Liver (tissue), 3 donors: Measurements from ENCODE around the gene SCYL3.

Experiments used
- EGR1 ChIP-seq, 2 donors: IDR thresholded peaks; 2 replicates each; pipeline ENCODE4 v1.6.1; 2016 to 2018; ENCODE audit warnings: antibody characterized with exemption in 2 of 2, low read depth in 2 of 2
- FOXA1 ChIP-seq: IDR thresholded peaks from 2 replicates; pipeline ENCODE4 v1.6.1; 2016; ENCODE audit warnings: antibody characterized with exemption
- GABPA ChIP-seq, 2 donors: IDR thresholded peaks in 1 of 2; conservative IDR thresholded peaks in 1 of 2; 2 replicates each; pipeline ENCODE4 v1.6.1; 2016; ENCODE audit warnings: antibody characterized with exemption in 2 of 2, mild to moderate bottlenecking in 1 of 2, moderate library complexity in 1 of 2
- JUND ChIP-seq, 2 donors: IDR thresholded peaks; 2 replicates each; pipeline ENCODE4 v1.6.1; 2016; ENCODE audit warnings: antibody characterized with exemption in 2 of 2
- RAD21 ChIP-seq, 2 donors: IDR thresholded peaks; 2 replicates each; pipeline ENCODE4 v1.6.1; 2016; ENCODE audit warnings: antibody characterized with exemption in 2 of 2, mild to moderate bottlenecking in 2 of 2
- SP1 ChIP-seq: IDR thresholded peaks from 2 replicates; pipeline ENCODE4 v1.6.1; 2018; ENCODE audit warnings: antibody characterized with exemption, mild to moderate bottlenecking
- YY1 ChIP-seq: IDR thresholded peaks from 2 replicates; pipeline ENCODE4 v1.6.1; 2016; ENCODE audit warnings: antibody characterized with exemption, mild to moderate bottlenecking
- TF ChIP-seq, protein P1 (sequence below): fragments of 150-350 bp; IDR thresholded peaks from 2 replicates; pipeline ENCODE4 v1.5.1; 2017; ENCODE audit warnings: improper control_type of control experiment, low read depth, low read length; ENCODE audit not compliant: missing input control
- TF ChIP-seq, protein P2 (sequence below): IDR thresholded peaks from 2 replicates; pipeline ENCODE4 v1.6.1; 2016; ENCODE audit warnings: antibody characterized with exemption
- TF ChIP-seq, protein P3 (sequence below): IDR thresholded peaks from 2 replicates; pipeline ENCODE4 v1.6.1; 2016; ENCODE audit warnings: antibody characterized with exemption, mild to moderate bottlenecking
- TF ChIP-seq, protein P4 (sequence below): IDR thresholded peaks from 2 replicates; pipeline ENCODE4 v1.6.1; 2016; ENCODE audit warnings: antibody characterized with exemption
- TF ChIP-seq, protein P5 (sequence below): IDR thresholded peaks from 2 replicates; pipeline ENCODE4 v1.6.1; 2016; ENCODE audit warnings: antibody characterized with exemption
- donor health status: healthy.
- donor health status: healthy.

DNA sequence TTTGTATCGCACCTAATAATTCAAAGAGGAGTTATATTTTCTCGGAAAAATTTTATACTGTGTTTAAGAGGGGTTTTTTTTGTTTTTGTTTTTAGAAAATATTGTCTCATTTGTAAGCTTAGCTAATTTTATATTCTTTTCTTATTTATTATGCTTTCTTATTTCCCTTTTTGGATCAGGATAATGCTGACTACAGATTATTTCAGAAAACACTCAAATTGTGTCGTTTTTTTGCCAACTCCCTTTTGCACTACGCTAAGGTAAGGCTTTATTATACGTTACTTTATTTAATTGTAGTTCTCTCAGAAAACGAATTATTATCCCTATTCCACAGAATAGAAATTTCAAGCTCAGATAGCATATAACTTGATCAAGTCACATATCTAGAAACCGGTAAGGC lies 72.2 kb downstream of the SCYL3 start:
- TF ChIP-seq, protein P1, sequence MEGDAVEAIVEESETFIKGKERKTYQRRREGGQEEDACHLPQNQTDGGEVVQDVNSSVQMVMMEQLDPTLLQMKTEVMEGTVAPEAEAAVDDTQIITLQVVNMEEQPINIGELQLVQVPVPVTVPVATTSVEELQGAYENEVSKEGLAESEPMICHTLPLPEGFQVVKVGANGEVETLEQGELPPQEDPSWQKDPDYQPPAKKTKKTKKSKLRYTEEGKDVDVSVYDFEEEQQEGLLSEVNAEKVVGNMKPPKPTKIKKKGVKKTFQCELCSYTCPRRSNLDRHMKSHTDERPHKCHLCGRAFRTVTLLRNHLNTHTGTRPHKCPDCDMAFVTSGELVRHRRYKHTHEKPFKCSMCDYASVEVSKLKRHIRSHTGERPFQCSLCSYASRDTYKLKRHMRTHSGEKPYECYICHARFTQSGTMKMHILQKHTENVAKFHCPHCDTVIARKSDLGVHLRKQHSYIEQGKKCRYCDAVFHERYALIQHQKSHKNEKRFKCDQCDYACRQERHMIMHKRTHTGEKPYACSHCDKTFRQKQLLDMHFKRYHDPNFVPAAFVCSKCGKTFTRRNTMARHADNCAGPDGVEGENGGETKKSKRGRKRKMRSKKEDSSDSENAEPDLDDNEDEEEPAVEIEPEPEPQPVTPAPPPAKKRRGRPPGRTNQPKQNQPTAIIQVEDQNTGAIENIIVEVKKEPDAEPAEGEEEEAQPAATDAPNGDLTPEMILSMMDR: no peak
- TF ChIP-seq SP1: no peak
- no peak for TF ChIP-seq RAD21 (IDR thresholded peaks at IDR 0.05)
- TF ChIP-seq, protein P2, sequence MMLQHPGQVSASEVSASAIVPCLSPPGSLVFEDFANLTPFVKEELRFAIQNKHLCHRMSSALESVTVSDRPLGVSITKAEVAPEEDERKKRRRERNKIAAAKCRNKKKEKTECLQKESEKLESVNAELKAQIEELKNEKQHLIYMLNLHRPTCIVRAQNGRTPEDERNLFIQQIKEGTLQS: no peak
- TF ChIP-seq GABPA (IDR thresholded peaks at IDR 0.05 in 1 of 2, conservative IDR thresholded peaks at IDR 0.05 in 1 of 2): no peak
- TF ChIP-seq, protein P3, sequence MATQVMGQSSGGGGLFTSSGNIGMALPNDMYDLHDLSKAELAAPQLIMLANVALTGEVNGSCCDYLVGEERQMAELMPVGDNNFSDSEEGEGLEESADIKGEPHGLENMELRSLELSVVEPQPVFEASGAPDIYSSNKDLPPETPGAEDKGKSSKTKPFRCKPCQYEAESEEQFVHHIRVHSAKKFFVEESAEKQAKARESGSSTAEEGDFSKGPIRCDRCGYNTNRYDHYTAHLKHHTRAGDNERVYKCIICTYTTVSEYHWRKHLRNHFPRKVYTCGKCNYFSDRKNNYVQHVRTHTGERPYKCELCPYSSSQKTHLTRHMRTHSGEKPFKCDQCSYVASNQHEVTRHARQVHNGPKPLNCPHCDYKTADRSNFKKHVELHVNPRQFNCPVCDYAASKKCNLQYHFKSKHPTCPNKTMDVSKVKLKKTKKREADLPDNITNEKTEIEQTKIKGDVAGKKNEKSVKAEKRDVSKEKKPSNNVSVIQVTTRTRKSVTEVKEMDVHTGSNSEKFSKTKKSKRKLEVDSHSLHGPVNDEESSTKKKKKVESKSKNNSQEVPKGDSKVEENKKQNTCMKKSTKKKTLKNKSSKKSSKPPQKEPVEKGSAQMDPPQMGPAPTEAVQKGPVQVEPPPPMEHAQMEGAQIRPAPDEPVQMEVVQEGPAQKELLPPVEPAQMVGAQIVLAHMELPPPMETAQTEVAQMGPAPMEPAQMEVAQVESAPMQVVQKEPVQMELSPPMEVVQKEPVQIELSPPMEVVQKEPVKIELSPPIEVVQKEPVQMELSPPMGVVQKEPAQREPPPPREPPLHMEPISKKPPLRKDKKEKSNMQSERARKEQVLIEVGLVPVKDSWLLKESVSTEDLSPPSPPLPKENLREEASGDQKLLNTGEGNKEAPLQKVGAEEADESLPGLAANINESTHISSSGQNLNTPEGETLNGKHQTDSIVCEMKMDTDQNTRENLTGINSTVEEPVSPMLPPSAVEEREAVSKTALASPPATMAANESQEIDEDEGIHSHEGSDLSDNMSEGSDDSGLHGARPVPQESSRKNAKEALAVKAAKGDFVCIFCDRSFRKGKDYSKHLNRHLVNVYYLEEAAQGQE: no peak
- no peak for TF ChIP-seq EGR1 (IDR thresholded peaks at IDR 0.05; ENCODE audit: low read depth in 2 of 2)
- TF ChIP-seq JUND (IDR thresholded peaks at IDR 0.05): no peak
- TF ChIP-seq, protein P4, sequence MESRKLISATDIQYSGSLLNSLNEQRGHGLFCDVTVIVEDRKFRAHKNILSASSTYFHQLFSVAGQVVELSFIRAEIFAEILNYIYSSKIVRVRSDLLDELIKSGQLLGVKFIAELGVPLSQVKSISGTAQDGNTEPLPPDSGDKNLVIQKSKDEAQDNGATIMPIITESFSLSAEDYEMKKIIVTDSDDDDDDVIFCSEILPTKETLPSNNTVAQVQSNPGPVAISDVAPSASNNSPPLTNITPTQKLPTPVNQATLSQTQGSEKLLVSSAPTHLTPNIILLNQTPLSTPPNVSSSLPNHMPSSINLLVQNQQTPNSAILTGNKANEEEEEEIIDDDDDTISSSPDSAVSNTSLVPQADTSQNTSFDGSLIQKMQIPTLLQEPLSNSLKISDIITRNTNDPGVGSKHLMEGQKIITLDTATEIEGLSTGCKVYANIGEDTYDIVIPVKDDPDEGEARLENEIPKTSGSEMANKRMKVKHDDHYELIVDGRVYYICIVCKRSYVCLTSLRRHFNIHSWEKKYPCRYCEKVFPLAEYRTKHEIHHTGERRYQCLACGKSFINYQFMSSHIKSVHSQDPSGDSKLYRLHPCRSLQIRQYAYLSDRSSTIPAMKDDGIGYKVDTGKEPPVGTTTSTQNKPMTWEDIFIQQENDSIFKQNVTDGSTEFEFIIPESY: no peak
- TF ChIP-seq, protein P5, sequence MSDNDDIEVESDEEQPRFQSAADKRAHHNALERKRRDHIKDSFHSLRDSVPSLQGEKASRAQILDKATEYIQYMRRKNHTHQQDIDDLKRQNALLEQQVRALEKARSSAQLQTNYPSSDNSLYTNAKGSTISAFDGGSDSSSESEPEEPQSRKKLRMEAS: no peak
- no peak for TF ChIP-seq YY1
- TF ChIP-seq FOXA1: no peak
